ENCODE results near the gene NXPE3.
"Not testable (repeated sequence)": the region's sequence is repeated elsewhere in the genome, so short reads cannot be mapped to it uniquely, and the experiment has no call there.

- not testable (repeated sequence) for TF ChIP-seq HNRNPK (IDR thresholded peaks at IDR 0.05; ENCODE audit: low read depth, low read length, poor library complexity, severe bottlenecking); SREBF2 (CRISPR knock-in tag; IDR thresholded peaks at IDR 0.05); ZZZ3 (IDR thresholded peaks at IDR 0.05); POLR2A (conservative IDR thresholded peaks at IDR 0.05); ZNF507 (tag; conservative IDR thresholded peaks at IDR 0.05)
Observed at GRCh38 chr3:101753386-101754113, 25.5 kb upstream of the NXPE3 start.

Data from K562 (cell line).